GM12878 (cell line): Measurements from ENCODE around the gene MRTFB. TPM values are rescaled to one million over a fixed set of nuclear protein-coding genes. Genes with fewer than 3 reads are reported as not detected.

ENCODE experiments used
- ATAC-seq: fragments of 200-7000 bp; cut with Tn5 transposase; 3 replicates; pipeline ENCODE4 v1.9.1; 2020; ENCODE audit warnings: mild to moderate bottlenecking, moderate library complexity
- BruUV-seq: library from RNA; stranded (reverse); fragments of 400-500 nt; replicated peaks from 2 replicates; lab custom pipeline; 2021; lab: Mats Ljungman, UMichigan
- CTCF ChIA-PET: fragments of 300-600 bp; sonication (Branson Sonifier 250); formaldehyde crosslinking; extraction: SDS; loops from one replicate; lab custom pipeline; 2021; ENCODE audit warnings: inconsistent platforms; lab: Yijun Ruan, JAX
- POLR2A ChIA-PET: fragments of 350-600 bp; formaldehyde crosslinking; extraction: SDS; loops from one replicate; lab custom pipeline; 2021; ENCODE audit warnings: inconsistent platforms; lab: Charles Lee
- RAD21 ChIA-PET: fragments of 300-600 bp; sonication (Branson Sonifier 250); formaldehyde crosslinking; loops from one replicate; lab custom pipeline; 2023; ENCODE audit warnings: antibody characterized with exemption; ENCODE audit not compliant: unreplicated experiment; lab: Charles Lee
- SMC1A ChIA-PET: fragments of 300-600 bp; sonication (Branson Sonifier 250); formaldehyde crosslinking; loops from one replicate; lab custom pipeline; 2023; ENCODE audit not compliant: unreplicated experiment, uncharacterized antibody; lab: Charles Lee
- DNase-seq: peaks from one replicate; pipeline ENCODE4 v3.0.0-alpha.2; 2011; ENCODE audit warnings: low read depth, low spot score
- FAIRE-seq: peaks from 3 replicates; lab custom pipeline; 2011; peaks lifted over from hg19 to GRCh38; lab: Jason Lieb, UNC
- H2AFZ ChIP-seq: 2 replicates; pipeline ENCODE4 v1.6.0; 2011; ENCODE audit warnings: low read depth, low read length, control low read depth; ENCODE audit not compliant: control insufficient read depth
- H3K27ac ChIP-seq: 2 replicates; pipeline ENCODE4 v1.5.1; 2011; ENCODE audit warnings: control low read depth; ENCODE audit not compliant: control insufficient read depth, insufficient read depth
- H3K27me3 ChIP-seq, 2 experiments: replicated peaks in 1 of 2; 2 replicates each; pipeline versions ENCODE4 v1.6.0 to v1.6.1; 2011; ENCODE audit warnings: low read length in 1 of 2; ENCODE audit not compliant: control insufficient read depth in 2 of 2, insufficient read depth in 2 of 2
- H3K36me3 ChIP-seq, 2 experiments: 2 replicates each; pipeline ENCODE4 v1.5.1; 2011; ENCODE audit warnings: low read length in 1 of 2; ENCODE audit not compliant: control insufficient read depth in 2 of 2, insufficient read depth in 2 of 2
- H3K4me1 ChIP-seq: 2 replicates; pipeline ENCODE4 v1.6.1; 2011; ENCODE audit warnings: mild to moderate bottlenecking, low read length, moderate library complexity, mixed read lengths; ENCODE audit not compliant: control insufficient read depth, insufficient read depth
- H3K4me2 ChIP-seq: 2 replicates; pipeline ENCODE4 v1.6.0; 2011; ENCODE audit warnings: control low read depth; ENCODE audit not compliant: control insufficient read depth, insufficient read depth
- H3K4me3 ChIP-seq: fragments of 200-600 bp; sonication (generic); 2 replicates; pipeline ENCODE4 v1.5.1; 2016
- H3K79me2 ChIP-seq: 2 replicates; pipeline ENCODE4 v1.6.0; 2011; ENCODE audit warnings: low read length; ENCODE audit not compliant: control insufficient read depth, insufficient read depth
- H3K9ac ChIP-seq: 2 replicates; pipeline ENCODE4 v1.8.0; 2011; ENCODE audit warnings: low read length, control low read depth, mixed read lengths; ENCODE audit not compliant: control insufficient read depth, insufficient read depth
- H3K9me3 ChIP-seq: replicated peaks from 3 replicates; pipeline ENCODE4 v1.5.1; 2011; ENCODE audit warnings: mild to moderate bottlenecking, low read length; ENCODE audit not compliant: control insufficient read depth, insufficient read depth
- H4K20me1 ChIP-seq: 2 replicates; pipeline ENCODE4 v1.6.0; 2011; ENCODE audit not compliant: control insufficient read depth, insufficient read depth
- PAX5 ChIP-seq: IDR thresholded peaks from 2 replicates; pipeline ENCODE4 v1.6.1; 2011; ENCODE audit warnings: low read depth, low read length, borderline replicate concordance
- WGBS: methylation state at CpG from one replicate; pipeline ENCODE4 v1.1.6; 2016; ENCODE audit warnings: low lambda C conversion rate; ENCODE audit not compliant: insufficient replicate concordance, insufficient coverage; ENCODE audit errors: missing lambda C conversion rate; 5-methylcytosine and 5-hydroxymethylcytosine counted together
- in situ Hi-C: fragments of 300-500 bp; cut with MboI; formaldehyde crosslinking; loops from 9 replicates; pipeline ENCODE4 v1.14.3; 2018; ENCODE audit warnings: mixed read lengths
- intact Hi-C: fragments of 100-400 bp; cut with micrococcal nuclease; formaldehyde crosslinking; loops from one replicate; pipeline ENCODE4 v1.14.2; 2022; ENCODE audit not compliant: unreplicated experiment
- polyA plus RNA-seq, 11 experiments: library from polyadenylated mRNA; depleted of rRNA in 4 of 11; unstranded in 6 of 11; stranded (reverse) in 5 of 11; fragments of >200 nt; fragmentation: Nextera tagmentation in 4 of 11; fragmentation: Illumina TruSeq in 1 of 11; extraction: Ambion mirVana in 4 of 11; extraction: Trizol in 1 of 11; gene quantifications; 1 replicate in 1 of 11; 2 replicates in 10 of 11; pipeline versions ENCODE4 v1.2.1 to v1.2.3, GENCODE V29; 2011 to 2016; ENCODE audit warnings: inconsistent platforms in 2 of 11, missing spikeins in 2 of 11, low read depth in 1 of 11
- total RNA-seq, 4 experiments: library from RNA; depleted of rRNA in 3 of 4; stranded (reverse); fragments of >200 nt in 3 of 4; fragmentation: Illumina TruSeq in 1 of 4; extraction: Trizol in 1 of 4; gene quantifications; 2 replicates each; pipeline versions ENCODE4 v1.2.1 to v1.2.3, GENCODE V29; 2013 to 2021
- TF ChIP-seq, protein P1 (sequence below): fragments of 450-650 bp; formaldehyde crosslinking; IDR thresholded peaks from 2 replicates; pipeline ENCODE4 v1.5.0; 2022; ENCODE audit warnings: mild to moderate bottlenecking, missing genetic modification characterization
- TF ChIP-seq, protein P2 (sequence below): fragments of 150-350 bp; IDR thresholded peaks from 2 replicates; pipeline ENCODE4 v1.6.1; 2016; ENCODE audit warnings: low read depth, low read length

Gene MRTFB
- total and polyA plus RNA-seq, 10 of the 15 experiments (the other 5 are each of a cell fraction or from before 2014, with no cell fraction given) = 2.1 to 14.3 (median 8.0) TPM

DNA sequence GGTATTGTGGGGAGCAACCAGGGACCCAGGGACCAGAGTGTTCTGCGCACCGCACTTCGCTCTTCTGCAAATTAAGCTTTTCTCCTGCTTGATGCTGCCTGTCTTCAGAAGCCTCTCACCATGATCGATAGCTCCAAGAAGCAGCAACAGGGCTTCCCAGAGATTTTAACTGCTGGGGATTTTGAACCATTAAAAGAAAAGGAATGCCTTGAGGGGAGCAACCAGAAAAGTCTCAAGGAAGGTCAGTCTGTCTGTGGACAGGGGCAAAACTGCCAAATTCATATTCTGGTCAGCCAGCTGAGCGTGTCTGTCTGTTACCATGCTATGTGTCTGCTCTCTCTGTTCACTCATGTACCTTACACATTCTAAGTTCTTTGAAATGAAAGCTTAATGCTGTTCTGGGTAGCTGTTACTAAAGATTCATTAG is 115.7 kb downstream of the MRTFB start:
- WGBS = 95% methylated on average over 5 of the region's 5 CpGs
- ChIA-PET SMC1A (interaction anchor here (0.9 to 2.8 kb wide), 6 partner anchors 17 to 264 kb away, joined by 3 to 10 read pairs (median 6); no protein-coding TSS in a partner anchor), CTCF (interaction anchor here (1.1 to 1.7 kb wide), 6 partner anchors 9 to 268 kb away, joined by 3 to 7 read pairs (median 4); partner anchors contain the start of gene ERCC4), RAD21 (no interaction called here), POLR2A (interaction anchor here (0.6 kb wide), 1 partner anchor 45 kb away, joined by 3 read pairs; no protein-coding TSS in a partner anchor)
- no peaks in the 10 kb centered on the region for H3K4me1 ChIP-seq
- ATAC-seq (no peak), FAIRE-seq (no peak), DNase-seq (no peak)
- no TSS peak for BruUV-seq
- in situ Hi-C loops = no loop called here
- H3K27ac ChIP-seq = no peak overlapping the region
- intact Hi-C loops = no loop called here
- no peak overlapping the region for H2AFZ ChIP-seq
- H4K20me1 ChIP-seq = no peaks in the 10 kb centered on the region
- H3K4me3 ChIP-seq = no peak overlapping the region
- H3K9ac ChIP-seq = no peak overlapping the region
- H3K36me3 ChIP-seq = no peaks in the 10 kb centered on the region
- H3K9me3 ChIP-seq = no peaks in the 10 kb centered on the region
- no peaks in the 10 kb centered on the region for H3K79me2 ChIP-seq
- TF ChIP-seq, protein P1, sequence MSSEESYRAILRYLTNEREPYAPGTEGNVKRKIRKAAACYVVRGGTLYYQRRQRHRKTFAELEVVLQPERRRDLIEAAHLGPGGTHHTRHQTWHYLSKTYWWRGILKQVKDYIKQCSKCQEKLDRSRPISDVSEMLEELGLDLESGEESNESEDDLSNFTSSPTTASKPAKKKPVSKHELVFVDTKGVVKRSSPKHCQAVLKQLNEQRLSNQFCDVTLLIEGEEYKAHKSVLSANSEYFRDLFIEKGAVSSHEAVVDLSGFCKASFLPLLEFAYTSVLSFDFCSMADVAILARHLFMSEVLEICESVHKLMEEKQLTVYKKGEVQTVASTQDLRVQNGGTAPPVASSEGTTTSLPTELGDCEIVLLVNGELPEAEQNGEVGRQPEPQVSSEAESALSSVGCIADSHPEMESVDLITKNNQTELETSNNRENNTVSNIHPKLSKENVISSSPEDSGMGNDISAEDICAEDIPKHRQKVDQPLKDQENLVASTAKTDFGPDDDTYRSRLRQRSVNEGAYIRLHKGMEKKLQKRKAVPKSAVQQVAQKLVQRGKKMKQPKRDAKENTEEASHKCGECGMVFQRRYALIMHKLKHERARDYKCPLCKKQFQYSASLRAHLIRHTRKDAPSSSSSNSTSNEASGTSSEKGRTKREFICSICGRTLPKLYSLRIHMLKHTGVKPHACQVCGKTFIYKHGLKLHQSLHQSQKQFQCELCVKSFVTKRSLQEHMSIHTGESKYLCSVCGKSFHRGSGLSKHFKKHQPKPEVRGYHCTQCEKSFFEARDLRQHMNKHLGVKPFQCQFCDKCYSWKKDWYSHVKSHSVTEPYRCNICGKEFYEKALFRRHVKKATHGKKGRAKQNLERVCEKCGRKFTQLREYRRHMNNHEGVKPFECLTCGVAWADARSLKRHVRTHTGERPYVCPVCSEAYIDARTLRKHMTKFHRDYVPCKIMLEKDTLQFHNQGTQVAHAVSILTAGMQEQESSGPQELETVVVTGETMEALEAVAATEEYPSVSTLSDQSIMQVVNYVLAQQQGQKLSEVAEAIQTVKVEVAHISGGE = no peak
- TF ChIP-seq, protein P2, sequence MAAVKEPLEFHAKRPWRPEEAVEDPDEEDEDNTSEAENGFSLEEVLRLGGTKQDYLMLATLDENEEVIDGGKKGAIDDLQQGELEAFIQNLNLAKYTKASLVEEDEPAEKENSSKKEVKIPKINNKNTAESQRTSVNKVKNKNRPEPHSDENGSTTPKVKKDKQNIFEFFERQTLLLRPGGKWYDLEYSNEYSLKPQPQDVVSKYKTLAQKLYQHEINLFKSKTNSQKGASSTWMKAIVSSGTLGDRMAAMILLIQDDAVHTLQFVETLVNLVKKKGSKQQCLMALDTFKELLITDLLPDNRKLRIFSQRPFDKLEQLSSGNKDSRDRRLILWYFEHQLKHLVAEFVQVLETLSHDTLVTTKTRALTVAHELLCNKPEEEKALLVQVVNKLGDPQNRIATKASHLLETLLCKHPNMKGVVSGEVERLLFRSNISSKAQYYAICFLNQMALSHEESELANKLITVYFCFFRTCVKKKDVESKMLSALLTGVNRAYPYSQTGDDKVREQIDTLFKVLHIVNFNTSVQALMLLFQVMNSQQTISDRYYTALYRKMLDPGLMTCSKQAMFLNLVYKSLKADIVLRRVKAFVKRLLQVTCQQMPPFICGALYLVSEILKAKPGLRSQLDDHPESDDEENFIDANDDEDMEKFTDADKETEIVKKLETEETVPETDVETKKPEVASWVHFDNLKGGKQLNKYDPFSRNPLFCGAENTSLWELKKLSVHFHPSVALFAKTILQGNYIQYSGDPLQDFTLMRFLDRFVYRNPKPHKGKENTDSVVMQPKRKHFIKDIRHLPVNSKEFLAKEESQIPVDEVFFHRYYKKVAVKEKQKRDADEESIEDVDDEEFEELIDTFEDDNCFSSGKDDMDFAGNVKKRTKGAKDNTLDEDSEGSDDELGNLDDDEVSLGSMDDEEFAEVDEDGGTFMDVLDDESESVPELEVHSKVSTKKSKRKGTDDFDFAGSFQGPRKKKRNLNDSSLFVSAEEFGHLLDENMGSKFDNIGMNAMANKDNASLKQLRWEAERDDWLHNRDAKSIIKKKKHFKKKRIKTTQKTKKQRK = no peak
- TF ChIP-seq PAX5 = no peak
- no peaks in the 10 kb centered on the region for H3K27me3 ChIP-seq
- H3K4me2 ChIP-seq = no peak overlapping the region
